OCI-LY1 (cell line): ENCODE data around the gene ZXDC.

Source experiments
- EZH2 ChIP-seq: fragments of 200-600 bp; sonication (generic), shearing (Covaris generic); IDR thresholded peaks from 2 replicates; pipeline ENCODE4 v1.8.0; 2017; ENCODE audit warnings: borderline replicate concordance, mixed run types, mild to moderate bottlenecking, antibody characterized with exemption, low read length, moderate library complexity, mixed read lengths
- TF ChIP-seq, protein P1 (sequence below): fragments of 200-600 bp; sonication (generic), shearing (Covaris generic); IDR thresholded peaks from 2 replicates; pipeline ENCODE4 v1.5.1; 2017; ENCODE audit warnings: mild to moderate bottlenecking, antibody characterized with exemption, low read length, moderate library complexity, mixed read lengths

DNA sequence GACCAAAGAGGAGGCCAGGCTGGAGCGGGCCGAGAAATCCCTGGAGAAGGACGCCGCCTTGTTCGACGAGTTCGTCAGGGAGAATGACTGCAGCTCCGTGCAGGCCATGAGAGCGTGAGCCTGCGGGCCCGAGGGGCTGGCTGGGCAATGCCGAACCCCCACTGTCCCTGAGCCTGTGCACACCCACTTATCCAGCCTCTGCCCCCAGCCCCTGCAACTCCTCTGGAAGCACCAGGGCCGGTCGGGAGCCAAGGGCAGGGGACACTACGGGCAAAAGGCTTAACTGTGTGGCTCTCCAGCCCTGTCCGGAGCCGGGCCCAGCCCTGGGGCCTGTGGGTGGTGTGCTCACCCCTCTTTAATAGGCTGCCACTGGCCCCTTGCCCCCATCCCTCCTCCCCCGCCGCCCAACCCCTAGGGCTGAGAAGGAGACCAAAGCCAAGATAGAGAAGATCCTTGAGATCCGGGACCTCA, 57.0 kb downstream of the ZXDC start:
- TF ChIP-seq, protein P1, sequence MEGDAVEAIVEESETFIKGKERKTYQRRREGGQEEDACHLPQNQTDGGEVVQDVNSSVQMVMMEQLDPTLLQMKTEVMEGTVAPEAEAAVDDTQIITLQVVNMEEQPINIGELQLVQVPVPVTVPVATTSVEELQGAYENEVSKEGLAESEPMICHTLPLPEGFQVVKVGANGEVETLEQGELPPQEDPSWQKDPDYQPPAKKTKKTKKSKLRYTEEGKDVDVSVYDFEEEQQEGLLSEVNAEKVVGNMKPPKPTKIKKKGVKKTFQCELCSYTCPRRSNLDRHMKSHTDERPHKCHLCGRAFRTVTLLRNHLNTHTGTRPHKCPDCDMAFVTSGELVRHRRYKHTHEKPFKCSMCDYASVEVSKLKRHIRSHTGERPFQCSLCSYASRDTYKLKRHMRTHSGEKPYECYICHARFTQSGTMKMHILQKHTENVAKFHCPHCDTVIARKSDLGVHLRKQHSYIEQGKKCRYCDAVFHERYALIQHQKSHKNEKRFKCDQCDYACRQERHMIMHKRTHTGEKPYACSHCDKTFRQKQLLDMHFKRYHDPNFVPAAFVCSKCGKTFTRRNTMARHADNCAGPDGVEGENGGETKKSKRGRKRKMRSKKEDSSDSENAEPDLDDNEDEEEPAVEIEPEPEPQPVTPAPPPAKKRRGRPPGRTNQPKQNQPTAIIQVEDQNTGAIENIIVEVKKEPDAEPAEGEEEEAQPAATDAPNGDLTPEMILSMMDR, result no peak
- no peak for TF ChIP-seq EZH2
